DOHH2 (cell line): ENCODE data around the gene GAB1.

ENCODE experiments used
- CTCF ChIP-seq: fragments of 200-600 bp; sonication (generic); IDR thresholded peaks from one replicate; pipeline ENCODE4 v1.5.1; 2014; ENCODE audit warnings: antibody characterized with exemption, mild to moderate bottlenecking, low read depth, low read length; ENCODE audit not compliant: poor library complexity, severe bottlenecking
- EZH2phosphoT487 ChIP-seq: fragments of 200-600 bp; sonication (generic); IDR thresholded peaks from 2 replicates; pipeline ENCODE4 v1.6.1; 2017; ENCODE audit warnings: borderline replicate concordance, mild to moderate bottlenecking, antibody characterized with exemption, low read length, moderate library complexity, mixed read lengths

- TF ChIP-seq CTCF (no peak), EZH2phosphoT487 (no peak)
These were observed 54.6 kb downstream of the GAB1 start for GRCh38 chr4:143391261-143391660.
